Natural killer cell (primary cell): Measurements from ENCODE around the gene LAMTOR5. TPM values are rescaled to one million over a fixed set of nuclear protein-coding genes. Genes with fewer than 3 reads are reported as not detected.

Source experiments
- ATAC-seq, 3 donors: fragments of 150-1000 bp in 2 of 3; fragments of 200-7000 bp in 1 of 3; cut with Tn5 transposase; 1 replicate in 1 of 3; 2 replicates in 2 of 3; pipeline ENCODE4 v1.10.0; 2021; ENCODE audit warnings: mild to moderate bottlenecking in 2 of 3, moderate library complexity in 2 of 3
- DNase-seq, 2 donors: peaks; one replicate each; pipeline versions ENCODE4 v3.0.0 to v3.0.0-alpha.2; 2013 to 2021; ENCODE audit warnings: mixed read lengths in 1 of 2
- H3K27ac ChIP-seq: one replicate; pipeline ENCODE4 v1.5.1; 2013; ENCODE audit warnings: mild to moderate bottlenecking, low read length
- H3K27me3 ChIP-seq: one replicate; pipeline ENCODE4 v1.6.1; 2013; ENCODE audit warnings: low read length; ENCODE audit not compliant: control insufficient read depth, insufficient read depth
- H3K36me3 ChIP-seq: one replicate; pipeline ENCODE4 v1.6.1; 2013; ENCODE audit warnings: low read length; ENCODE audit not compliant: control insufficient read depth, insufficient read depth
- H3K4me1 ChIP-seq: one replicate; pipeline ENCODE4 v1.6.1; 2013; ENCODE audit warnings: low read length; ENCODE audit not compliant: control insufficient read depth, insufficient read depth
- H3K4me3 ChIP-seq: one replicate; pipeline ENCODE4 v1.5.1; 2013; ENCODE audit warnings: low read length
- H3K9me3 ChIP-seq: one replicate; pipeline ENCODE4 v1.6.1; 2013; ENCODE audit warnings: low read length; ENCODE audit not compliant: control insufficient read depth, insufficient read depth
- H3K27ac Mint-ChIP-seq, 2 donors: one replicate each; pipeline ENCODE4 v1.8.0; 2022; ENCODE audit warnings: mild to moderate bottlenecking in 2 of 2, mixed read lengths in 2 of 2, moderate library complexity in 1 of 2
- H3K27me3 Mint-ChIP-seq, 2 donors: one replicate each; pipeline ENCODE4 v1.8.0; 2022; ENCODE audit warnings: low read depth in 2 of 2, mixed read lengths in 2 of 2
- H3K36me3 Mint-ChIP-seq: one replicate; pipeline ENCODE4 v1.8.0; 2022; ENCODE audit warnings: mixed read lengths
- H3K4me1 Mint-ChIP-seq, 2 donors: one replicate each; pipeline ENCODE4 v1.8.0; 2022; ENCODE audit warnings: mixed read lengths in 2 of 2
- H3K4me3 Mint-ChIP-seq: one replicate; pipeline ENCODE4 v1.8.0; 2022; ENCODE audit warnings: mild to moderate bottlenecking, moderate library complexity, mixed read lengths
- H3K9me3 Mint-ChIP-seq, 2 donors: one replicate each; pipeline ENCODE4 v1.8.0; 2022; ENCODE audit warnings: mixed read lengths in 2 of 2
- WGBS: methylation state at CpG from one replicate; pipeline ENCODE4 v1.1.7; 2013; ENCODE audit warnings: missing lambda C conversion rate; ENCODE audit not compliant: insufficient coverage; 5-methylcytosine and 5-hydroxymethylcytosine counted together
- intact Hi-C: fragments of 100-400 bp; cut with micrococcal nuclease; formaldehyde crosslinking; loops from one replicate; pipeline ENCODE4 v1.14.2; 2022
- total RNA-seq, 4 donors: library from RNA; stranded (reverse); fragments of 120-200 nt in 1 of 4; gene quantifications; one replicate each; pipeline versions ENCODE4 v1.2.3 to v1.2.4, GENCODE V29; 2013 to 2022
- TF ChIP-seq, protein P1 (sequence below): fragments of 200-600 bp; IDR thresholded peaks from one replicate; pipeline ENCODE4 v1.8.0; 2022; ENCODE audit warnings: antibody characterized with exemption

LAMTOR5 gene
- total RNA-seq, 3 donors from 2014 or later (not counting 1 experiment from before 2014, with no cell fraction given), result 86.1 to 102 (median 90.4) TPM

DNA sequence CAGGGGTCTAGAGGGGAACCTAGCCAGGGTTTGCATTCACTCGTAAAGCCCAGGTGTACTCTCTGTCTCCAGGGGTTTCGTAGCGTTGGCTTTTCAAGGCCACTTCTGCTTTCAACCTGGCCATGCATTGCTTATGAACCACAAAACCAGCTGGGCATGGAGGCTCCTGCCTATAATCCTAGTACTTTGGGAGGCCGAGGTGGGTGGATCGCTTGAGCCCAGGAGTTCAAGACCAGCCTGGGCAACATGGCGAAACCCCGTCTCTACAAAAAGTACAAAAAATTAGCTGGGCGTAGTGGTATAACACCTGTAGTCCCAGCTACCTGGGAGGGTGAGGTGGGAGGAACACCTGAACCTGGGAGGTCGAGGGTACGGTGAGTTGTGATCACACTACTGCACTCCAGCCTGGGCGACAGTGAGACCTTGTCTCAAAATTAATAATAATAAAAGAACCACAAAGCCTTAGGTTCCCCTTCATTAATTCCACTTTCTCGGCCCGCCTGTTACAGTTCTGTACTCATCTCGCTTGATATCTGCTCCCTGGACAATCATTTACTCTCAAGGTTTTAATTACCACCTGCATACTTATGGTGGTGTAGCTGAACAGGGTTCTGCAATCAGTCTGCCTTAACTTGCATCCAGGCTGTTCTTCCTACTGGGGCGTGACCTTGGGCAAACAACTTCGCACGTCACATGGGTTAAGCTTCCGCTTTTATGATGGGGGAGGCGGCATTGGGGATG lies 22.7 kb downstream of the LAMTOR5 start:
- peaks cover 16% of the 10 kb centered on the region in 2 donors for H3K4me1 Mint-ChIP-seq
- H3K27me3 Mint-ChIP-seq, result no peaks in the 10 kb centered on the region
- no peaks in the 10 kb centered on the region for H3K36me3 Mint-ChIP-seq
- H3K4me3 Mint-ChIP-seq, result no peak overlapping the region
- TF ChIP-seq, protein P1, sequence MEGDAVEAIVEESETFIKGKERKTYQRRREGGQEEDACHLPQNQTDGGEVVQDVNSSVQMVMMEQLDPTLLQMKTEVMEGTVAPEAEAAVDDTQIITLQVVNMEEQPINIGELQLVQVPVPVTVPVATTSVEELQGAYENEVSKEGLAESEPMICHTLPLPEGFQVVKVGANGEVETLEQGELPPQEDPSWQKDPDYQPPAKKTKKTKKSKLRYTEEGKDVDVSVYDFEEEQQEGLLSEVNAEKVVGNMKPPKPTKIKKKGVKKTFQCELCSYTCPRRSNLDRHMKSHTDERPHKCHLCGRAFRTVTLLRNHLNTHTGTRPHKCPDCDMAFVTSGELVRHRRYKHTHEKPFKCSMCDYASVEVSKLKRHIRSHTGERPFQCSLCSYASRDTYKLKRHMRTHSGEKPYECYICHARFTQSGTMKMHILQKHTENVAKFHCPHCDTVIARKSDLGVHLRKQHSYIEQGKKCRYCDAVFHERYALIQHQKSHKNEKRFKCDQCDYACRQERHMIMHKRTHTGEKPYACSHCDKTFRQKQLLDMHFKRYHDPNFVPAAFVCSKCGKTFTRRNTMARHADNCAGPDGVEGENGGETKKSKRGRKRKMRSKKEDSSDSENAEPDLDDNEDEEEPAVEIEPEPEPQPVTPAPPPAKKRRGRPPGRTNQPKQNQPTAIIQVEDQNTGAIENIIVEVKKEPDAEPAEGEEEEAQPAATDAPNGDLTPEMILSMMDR, result no peak
- ATAC-seq (no peak), DNase-seq (no peak)
- intact Hi-C loops, result no loop called here
- Histone ChIP-seq H3K27me3 (no peaks in the 10 kb centered on the region), H3K9me3 (no peaks in the 10 kb centered on the region), H3K27ac (peak overlapping the region; percentile 86), H3K4me3 (peak overlapping the region; percentile 13), H3K36me3 (peaks cover 3% of the 10 kb centered on the region), H3K4me1 (peaks cover 12% of the 10 kb centered on the region)
- H3K27ac Mint-ChIP-seq, result peak overlapping the region; percentile 70 to 80
- no peaks in the 10 kb centered on the region for H3K9me3 Mint-ChIP-seq
- 74% methylated on average over 19 of the region's 19 CpGs for WGBS

DNA sequence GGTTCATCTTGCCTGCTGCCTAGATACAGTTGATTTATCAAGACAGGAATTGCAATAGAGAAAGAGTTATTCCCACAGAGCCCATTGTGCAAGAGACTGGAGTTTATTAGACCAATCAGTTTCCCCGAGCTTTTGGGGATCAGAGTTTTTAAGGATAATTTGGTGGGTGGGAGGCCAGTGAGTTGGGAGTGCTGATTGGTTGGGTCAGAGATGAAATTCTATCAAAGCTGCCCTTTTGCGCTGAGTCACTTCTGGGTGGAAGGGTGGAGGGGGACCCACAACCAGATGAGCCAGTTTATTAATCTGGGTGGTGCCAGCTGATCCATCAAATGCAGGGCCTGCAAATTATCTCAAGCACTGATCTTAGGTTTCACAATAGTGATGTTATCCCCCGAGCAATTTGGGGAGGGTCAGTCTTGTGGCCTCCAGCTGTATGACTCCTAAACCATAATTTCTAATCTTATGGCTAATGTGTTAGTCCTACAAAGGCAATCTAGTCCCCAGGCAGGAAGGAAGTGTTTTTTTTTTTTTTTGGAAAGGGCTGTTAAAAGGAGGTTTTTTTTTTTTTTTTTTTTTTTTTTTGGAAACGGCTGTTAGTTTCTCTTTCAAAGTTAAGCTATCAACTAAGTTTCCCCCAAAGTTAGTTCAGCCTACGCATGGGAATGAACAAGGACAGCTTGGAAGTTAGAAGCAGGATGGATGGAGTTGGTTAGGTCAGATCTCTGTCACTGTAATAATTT lies 24.1 kb downstream of the LAMTOR5 start:
- peaks cover 12% of the 10 kb centered on the region for H3K4me1 ChIP-seq
- no peaks in the 10 kb centered on the region for H3K9me3 ChIP-seq
- H3K27ac ChIP-seq, result peak overlapping the region; percentile 86
- DNase-seq, result peak in 1 of 2 donors; percentile 21
- Mint-ChIP-seq H3K36me3 (no peaks in the 10 kb centered on the region), H3K27ac (peak overlapping the region; percentile 70 to 80), H3K4me1 (peaks cover 16% of the 10 kb centered on the region in 2 donors), H3K9me3 (no peaks in the 10 kb centered on the region), H3K27me3 (no peaks in the 10 kb centered on the region), H3K4me3 (peak overlapping the region; percentile 77)
- peak; percentile 35 to 49 (median 37) for ATAC-seq
- intact Hi-C loops, result no loop called here
- WGBS, result 60% methylated on average over 3 of the region's 5 CpGs
- H3K4me3 ChIP-seq, result no peak overlapping the region
- H3K36me3 ChIP-seq, result peaks cover 3% of the 10 kb centered on the region
- TF ChIP-seq, protein P1, result no peak
- H3K27me3 ChIP-seq, result no peaks in the 10 kb centered on the region

DNA sequence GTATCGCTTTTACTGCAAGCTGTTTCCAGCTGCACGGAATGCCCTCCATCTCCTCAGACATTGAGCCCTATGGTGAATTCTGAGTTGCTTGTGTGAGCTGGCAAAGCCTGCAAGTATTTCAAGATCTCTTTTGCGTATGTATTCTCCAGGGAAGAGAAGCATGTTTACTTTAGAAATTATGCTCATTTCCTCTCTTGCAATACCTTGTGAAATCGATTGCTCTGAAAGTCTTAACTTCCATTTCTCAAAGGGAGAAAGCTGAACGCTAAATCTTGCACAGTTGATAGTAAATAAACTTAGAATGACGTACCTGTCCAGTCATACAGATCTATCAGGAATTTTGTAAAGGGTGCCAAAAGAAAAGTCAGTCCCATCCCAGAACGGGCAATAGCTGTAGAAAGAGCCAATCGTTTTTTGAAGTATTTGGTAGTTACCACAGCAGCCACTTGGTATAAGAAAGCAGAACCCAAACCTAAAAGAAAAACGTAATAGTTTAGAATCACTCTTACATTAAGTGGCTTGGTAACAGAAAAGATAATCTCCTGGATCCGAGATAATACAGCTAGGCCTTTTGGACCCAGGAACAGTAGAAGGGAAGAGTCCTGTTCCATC lies 26.7 kb downstream of the LAMTOR5 start:
- Histone ChIP-seq H3K27ac (peak overlapping the region; percentile 34), H3K36me3 (peaks cover 15% of the 10 kb centered on the region), H3K27me3 (no peaks in the 10 kb centered on the region), H3K4me1 (peaks cover 12% of the 10 kb centered on the region), H3K9me3 (no peaks in the 10 kb centered on the region), H3K4me3 (no peak overlapping the region)
- TF ChIP-seq, protein P1, result no peak
- WGBS, result 83% methylated on average over 8 of the region's 10 CpGs
- intact Hi-C loops, result no loop called here
- Mint-ChIP-seq H3K4me3 (no peak overlapping the region), H3K9me3 (no peaks in the 10 kb centered on the region), H3K36me3 (no peaks in the 10 kb centered on the region), H3K4me1 (peaks cover 16% of the 10 kb centered on the region in 2 donors), H3K27ac (no peak overlapping the region), H3K27me3 (no peaks in the 10 kb centered on the region)
- DNase-seq (no peak), ATAC-seq (no peak)
